Common myeloid progenitor, CD34-positive (primary cell): Measurements from ENCODE around the gene ZDHHC11B.

Experiments
- CTCF ChIA-PET: fragments of 350-600 bp; sonication (Branson Sonifier 250); formaldehyde crosslinking; loops from one replicate; lab custom pipeline; 2021; ENCODE audit warnings: antibody characterized with exemption; lab: Charles Lee
- POLR2A ChIA-PET: fragments of 350-600 bp; sonication (Branson Sonifier 250); formaldehyde crosslinking; loops from one replicate; lab custom pipeline; 2021; ENCODE audit warnings: antibody characterized with exemption; lab: Charles Lee
- DNase-seq, 3 donors: peaks; one replicate each; pipeline versions ENCODE4 v3.0.0 to v3.0.0-alpha.2; 2013
- H3K27ac ChIP-seq, 2 experiments: 1 replicate in 1 of 2; 2 replicates in 1 of 2; pipeline ENCODE4 v1.7.0; 2013; ENCODE audit warnings: inconsistent platforms in 2 of 2, low read length in 2 of 2, mild to moderate bottlenecking in 2 of 2, low read depth in 1 of 2, moderate library complexity in 1 of 2; ENCODE audit not compliant: severe bottlenecking in 2 of 2, insufficient read depth in 1 of 2, poor library complexity in 1 of 2
- H3K27me3 ChIP-seq, 5 experiments: replicated peaks in 2 of 5; 1 replicate in 3 of 5; 2 replicates in 2 of 5; pipeline versions ENCODE4 v1.6.1 to v1.7.0; 2013; ENCODE audit warnings: low read length in 4 of 5, mild to moderate bottlenecking in 2 of 5, moderate library complexity in 2 of 5, inconsistent platforms in 1 of 5; ENCODE audit not compliant: insufficient read depth in 5 of 5, control insufficient read depth in 4 of 5
- H3K36me3 ChIP-seq, 4 experiments: 1 replicate in 2 of 4; 2 replicates in 2 of 4; pipeline versions ENCODE4 v1.6.1 to v1.7.0; 2013; ENCODE audit warnings: low read length in 3 of 4, control low read depth in 1 of 4, mild to moderate bottlenecking in 1 of 4; ENCODE audit not compliant: control insufficient read depth in 4 of 4, insufficient read depth in 4 of 4
- H3K4me1 ChIP-seq, 4 experiments: 1 replicate in 3 of 4; 2 replicates in 1 of 4; pipeline versions ENCODE4 v1.6.1 to v1.7.1; 2013; ENCODE audit warnings: low read length in 3 of 4, mild to moderate bottlenecking in 3 of 4, control low read depth in 1 of 4, inconsistent platforms in 1 of 4, moderate library complexity in 1 of 4; ENCODE audit not compliant: control insufficient read depth in 4 of 4, insufficient read depth in 4 of 4; ENCODE audit errors: control extremely low read depth in 1 of 4
- H3K4me3 ChIP-seq, 7 experiments: 1 replicate in 4 of 7; 2 replicates in 3 of 7; pipeline versions ENCODE4 v1.5.1 to v1.7.0; 2013; ENCODE audit warnings: mild to moderate bottlenecking in 7 of 7, low read length in 6 of 7, moderate library complexity in 6 of 7, inconsistent platforms in 2 of 7, low read depth in 2 of 7, control low read depth in 1 of 7; ENCODE audit not compliant: insufficient read depth in 4 of 7, control insufficient read depth in 1 of 7; ENCODE audit errors: extremely low read depth in 1 of 7
- H3K9me3 ChIP-seq, 5 experiments: 1 replicate in 4 of 5; 2 replicates in 1 of 5; pipeline versions ENCODE4 v1.6.1 to v1.7.1; 2013; ENCODE audit warnings: low read length in 4 of 5, mild to moderate bottlenecking in 2 of 5, inconsistent platforms in 1 of 5, low read depth in 1 of 5, moderate library complexity in 1 of 5; ENCODE audit not compliant: control insufficient read depth in 4 of 5, insufficient read depth in 2 of 5; ENCODE audit errors: control extremely low read depth in 1 of 5
- WGBS: methylation state at CpG from one replicate; pipeline ENCODE4 v1.1.5; 2013; ENCODE audit not compliant: insufficient coverage; 5-methylcytosine and 5-hydroxymethylcytosine counted together

Gene ZDHHC11B

DNA sequence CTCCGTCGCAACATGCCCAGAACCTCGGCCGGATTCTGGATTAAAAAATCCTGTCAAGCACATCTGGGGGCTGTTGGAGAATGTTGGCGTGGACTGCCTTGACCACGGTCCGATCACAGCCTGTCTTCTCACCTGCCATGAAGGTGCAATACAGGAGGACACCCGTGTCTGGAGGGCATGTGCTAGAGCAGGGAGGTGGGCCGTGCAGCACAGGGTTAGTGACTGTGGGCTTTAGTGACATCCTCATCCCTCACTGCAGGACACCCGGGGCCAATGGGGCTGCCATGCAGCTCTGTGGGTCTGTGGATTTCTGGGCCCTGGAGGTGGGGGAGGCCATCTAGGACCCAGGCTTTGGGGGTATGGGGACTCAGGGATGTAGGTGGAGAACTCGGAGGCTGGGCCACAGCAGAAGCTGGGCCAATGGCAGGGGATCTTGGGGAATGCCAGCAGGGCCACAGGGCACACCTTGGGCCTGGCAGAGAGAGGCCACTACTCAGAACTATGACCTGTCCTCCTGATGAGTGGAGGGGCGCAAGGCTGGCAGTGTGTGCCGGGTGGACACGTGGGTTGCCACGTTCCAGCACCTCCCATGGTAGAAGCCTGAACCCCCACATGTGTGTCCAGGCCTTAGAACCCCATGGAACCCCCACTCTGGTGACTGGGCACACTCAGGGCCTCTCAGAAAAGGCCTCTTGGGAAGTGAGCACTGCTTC is 23.3 kb downstream of the ZDHHC11B start:
- Histone ChIP-seq H3K27ac (no peak overlapping the region), H3K4me3 (no peak overlapping the region), H3K27me3 (peaks cover 0 to 31% (median 0%) of the 10 kb centered on the region in 5 experiments), H3K9me3 (no peaks in the 10 kb centered on the region), H3K36me3 (no peaks in the 10 kb centered on the region), H3K4me1 (peaks cover 0 to 31% (median 15%) of the 10 kb centered on the region in 4 experiments)
- CTCF ChIA-PET = no interaction called here
- POLR2A ChIA-PET = no interaction called here
- 85% methylated on average over 14 of the region's 15 CpGs for WGBS
- DNase-seq = no peak

DNA sequence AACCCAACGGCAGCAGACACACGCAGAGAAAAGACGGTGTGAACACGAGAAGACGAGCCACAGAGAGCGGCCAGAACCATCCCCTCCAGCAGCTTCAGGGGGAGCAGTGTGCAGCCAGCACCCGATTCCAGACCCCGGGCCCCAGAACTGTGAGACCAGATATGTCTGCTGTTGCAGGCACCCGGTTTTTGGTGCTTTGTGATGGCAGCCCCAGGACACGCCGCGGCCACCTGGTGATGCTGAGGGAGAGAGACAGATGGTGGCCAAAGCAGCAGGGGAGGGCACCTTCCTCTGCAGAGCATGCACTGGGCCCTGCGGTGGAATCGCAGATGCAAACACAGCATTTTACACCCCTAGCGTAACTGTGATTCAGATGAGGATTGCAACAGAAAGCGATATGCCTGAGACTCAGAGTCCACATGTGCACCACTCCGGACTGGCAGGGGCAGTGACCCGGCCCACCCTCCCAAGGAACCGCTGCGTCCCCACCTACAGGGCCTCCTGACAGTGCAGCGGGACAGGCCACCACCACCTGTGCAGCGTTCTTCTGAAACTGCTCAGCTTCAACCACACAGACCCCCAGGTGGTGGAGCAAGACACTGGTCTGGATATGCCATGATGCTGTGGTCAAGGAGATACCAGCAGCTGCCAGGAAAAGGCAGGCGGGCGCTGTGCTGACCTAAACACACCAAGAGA is 24.0 kb downstream of the ZDHHC11B start:
- H3K27me3 ChIP-seq = peaks cover 0 to 31% (median 0%) of the 10 kb centered on the region in 5 experiments
- no peak overlapping the region for H3K27ac ChIP-seq
- no peak overlapping the region for H3K4me3 ChIP-seq
- no peak for DNase-seq
- CTCF ChIA-PET = no interaction called here
- 98% methylated on average over 17 of the region's 24 CpGs for WGBS
- no peaks in the 10 kb centered on the region for H3K36me3 ChIP-seq
- H3K9me3 ChIP-seq = no peaks in the 10 kb centered on the region
- H3K4me1 ChIP-seq = peaks cover 0 to 31% (median 15%) of the 10 kb centered on the region in 4 experiments
- POLR2A ChIA-PET = no interaction called here

DNA sequence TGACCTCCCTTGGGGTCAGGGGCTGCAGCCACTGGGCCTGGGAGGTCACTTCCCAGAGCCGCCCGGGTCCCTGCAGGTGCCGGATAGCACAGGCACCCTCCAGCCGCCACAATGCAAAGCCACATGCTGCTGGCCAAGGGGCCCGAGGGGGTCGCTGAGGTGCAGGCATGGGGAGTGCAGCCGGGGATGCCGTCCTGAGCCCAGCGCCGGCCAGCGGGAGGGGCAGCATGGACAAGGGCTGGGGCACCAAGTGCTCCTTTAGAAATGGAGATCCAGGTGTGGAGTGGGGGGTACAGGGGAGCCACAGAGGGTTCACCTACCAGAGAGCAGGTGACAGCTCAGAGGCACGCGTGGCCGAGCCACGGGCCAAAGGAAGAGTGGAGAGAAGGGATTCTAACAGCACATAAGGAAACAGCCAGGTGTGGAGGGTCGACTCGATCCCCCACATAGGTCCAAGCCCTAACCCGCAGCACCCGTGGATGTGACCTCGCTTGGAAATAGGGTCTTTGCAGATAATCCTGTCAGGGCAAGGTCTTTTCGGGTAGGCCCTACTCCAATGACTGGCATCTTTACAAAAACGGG is 24.7 kb downstream of the ZDHHC11B start:
- Histone ChIP-seq H3K27me3 (peaks cover 0 to 31% (median 0%) of the 10 kb centered on the region in 5 experiments), H3K36me3 (no peaks in the 10 kb centered on the region), H3K9me3 (no peaks in the 10 kb centered on the region), H3K27ac (no peak overlapping the region), H3K4me1 (peaks cover 0 to 31% (median 15%) of the 10 kb centered on the region in 4 experiments), H3K4me3 (no peak overlapping the region)
- 94% methylated on average over 21 of the region's 22 CpGs for WGBS
- POLR2A ChIA-PET = no interaction called here
- no peak for DNase-seq
- CTCF ChIA-PET = no interaction called here

DNA sequence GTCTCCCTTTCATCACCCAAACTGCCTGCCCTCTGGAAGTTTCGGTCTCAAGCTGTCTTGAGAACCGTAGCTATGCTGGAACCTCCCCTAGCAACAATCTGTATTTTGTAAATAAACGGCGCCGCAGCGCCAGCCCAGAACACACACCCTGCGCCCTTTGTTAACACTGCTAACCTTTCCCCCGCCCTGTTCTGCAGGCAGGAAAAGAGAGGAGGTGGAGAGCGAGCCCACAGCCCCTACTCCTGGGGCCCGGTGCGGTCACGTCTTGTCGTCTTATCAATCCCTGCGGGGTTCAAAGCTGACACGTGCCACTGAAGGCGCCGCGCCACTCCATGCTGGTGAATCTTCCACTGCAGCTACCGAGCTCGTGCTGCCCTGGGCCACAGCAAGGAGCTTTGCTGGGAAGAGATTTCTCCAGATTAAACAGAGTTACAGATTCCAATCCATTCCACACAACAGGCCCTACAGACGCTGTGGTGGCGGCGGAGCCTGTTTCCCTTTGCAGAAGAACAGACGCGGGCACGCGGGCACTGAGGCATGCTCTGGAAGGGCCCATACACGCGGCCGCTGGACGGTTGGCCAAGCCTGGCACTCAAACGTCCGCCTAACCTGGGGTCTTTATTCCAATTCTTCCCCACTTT is 25.3 kb downstream of the ZDHHC11B start:
- 77% methylated on average over 27 of the region's 33 CpGs for WGBS
- H3K9me3 ChIP-seq = no peaks in the 10 kb centered on the region
- H3K4me3 ChIP-seq = no peak overlapping the region
- ChIA-PET CTCF (interaction anchor here (0.8 to 1.3 kb wide), 2 partner anchors 86 to 90 kb away, joined by 3 read pairs; no protein-coding TSS in a partner anchor), POLR2A (interaction anchor here (1.4 kb wide), 1 partner anchor 87 kb away, joined by 6 read pairs; no protein-coding TSS in a partner anchor)
- H3K4me1 ChIP-seq = peaks cover 0 to 31% (median 15%) of the 10 kb centered on the region in 4 experiments
- DNase-seq = peak; percentile 67 to 89 (median 86)
- H3K36me3 ChIP-seq = no peaks in the 10 kb centered on the region
- H3K27ac ChIP-seq = no peak overlapping the region
- H3K27me3 ChIP-seq = peaks cover 0 to 31% (median 0%) of the 10 kb centered on the region in 5 experiments

DNA sequence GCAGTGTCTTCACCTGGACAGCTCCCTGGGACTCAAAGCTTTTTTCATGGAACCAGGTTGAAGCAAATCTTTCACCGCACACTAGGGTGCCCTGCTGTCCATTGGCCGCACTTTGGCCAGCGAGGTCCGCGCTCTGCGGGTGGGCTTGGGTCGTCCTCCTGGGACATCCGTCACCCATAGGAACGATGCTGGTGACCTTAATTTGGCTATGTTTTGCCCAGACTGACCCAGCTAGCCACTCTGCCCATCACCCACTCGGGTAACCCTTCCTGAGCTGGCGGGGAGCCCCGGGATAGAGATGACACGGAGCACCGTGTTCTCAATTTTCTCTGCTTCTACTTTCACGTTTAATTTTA is 25.9 kb downstream of the ZDHHC11B start:
- POLR2A ChIA-PET = interaction anchor here (1.4 kb wide), 1 partner anchor 86 kb away, joined by 6 read pairs; no protein-coding TSS in a partner anchor
- Histone ChIP-seq H3K4me1 (peaks cover 0 to 31% (median 15%) of the 10 kb centered on the region in 4 experiments), H3K36me3 (no peaks in the 10 kb centered on the region), H3K27me3 (peaks cover 0 to 31% (median 0%) of the 10 kb centered on the region in 5 experiments), H3K4me3 (no peak overlapping the region), H3K9me3 (no peaks in the 10 kb centered on the region), H3K27ac (peak overlapping the region in 1 of 2 experiments; percentile 7)
- DNase-seq = no peak
- CTCF ChIA-PET = interaction anchor here (0.8 to 1.3 kb wide), 2 partner anchors 86 to 89 kb away, joined by 3 read pairs; no protein-coding TSS in a partner anchor
- WGBS = 92% methylated on average over 15 of the region's 15 CpGs

DNA sequence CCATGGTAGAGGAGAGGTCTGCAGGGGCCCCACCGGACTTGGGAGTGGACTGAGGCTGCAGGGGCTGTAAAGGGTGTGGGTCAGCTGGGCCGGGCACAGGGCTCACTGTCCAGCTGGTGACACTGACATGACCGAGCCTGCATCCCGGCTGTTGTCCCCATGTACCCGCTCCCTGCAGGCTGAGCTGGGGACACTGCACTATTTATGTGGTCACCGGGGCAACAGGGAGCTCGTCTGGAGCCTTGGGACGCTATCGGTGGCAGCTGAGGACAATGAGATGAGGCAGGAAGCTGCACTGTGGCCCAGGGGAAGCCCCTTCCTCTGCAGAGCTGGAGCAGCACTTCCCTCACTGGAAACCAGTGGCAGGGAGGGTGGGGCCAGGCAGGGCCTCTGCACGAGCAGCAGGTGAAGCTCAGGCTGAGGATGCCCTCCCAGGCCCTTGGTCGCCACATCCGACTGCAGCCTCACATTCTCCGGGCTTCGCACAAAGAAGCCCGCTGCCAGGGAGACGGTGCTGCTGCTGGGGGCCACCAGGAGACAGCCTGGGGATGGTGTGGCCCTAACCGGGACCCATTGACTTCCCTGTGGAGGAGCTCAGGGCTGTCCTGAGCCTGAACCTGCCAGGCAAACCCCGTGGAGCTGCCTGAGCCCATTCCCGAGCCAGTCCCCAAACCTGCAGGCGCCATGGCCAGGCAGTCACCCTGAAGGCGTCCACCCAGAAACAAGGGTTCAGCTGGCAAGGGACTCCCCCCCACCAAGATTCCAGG is 26.4 kb downstream of the ZDHHC11B start:
- no peak overlapping the region for H3K4me3 ChIP-seq
- no peaks in the 10 kb centered on the region for H3K9me3 ChIP-seq
- peaks cover 0 to 31% (median 15%) of the 10 kb centered on the region in 4 experiments for H3K4me1 ChIP-seq
- ChIA-PET POLR2A (interaction anchor here (1.4 kb wide), 1 partner anchor 86 kb away, joined by 6 read pairs; no protein-coding TSS in a partner anchor), CTCF (interaction anchor here (0.8 to 1.3 kb wide), 4 partner anchors 9 to 89 kb away, joined by 3 to 4 read pairs (median 3); no protein-coding TSS in a partner anchor)
- DNase-seq = peak; percentile 12 to 80 (median 73)
- H3K27me3 ChIP-seq = peaks cover 0 to 31% (median 0%) of the 10 kb centered on the region in 5 experiments
- no peaks in the 10 kb centered on the region for H3K36me3 ChIP-seq
- WGBS = 75% methylated on average over 21 of the region's 21 CpGs
- H3K27ac ChIP-seq = peak overlapping the region in 1 of 2 experiments; percentile 7
